Measurements from ENCODE around the gene MTO1.
"Not testable (repeated sequence)": the region's sequence is repeated elsewhere in the genome, so short reads cannot be mapped to it uniquely, and the experiment has no call there.

The MTO1 gene

GRCh38 chr6:73461537-73462350 lies at the start of gene MTO1:
MTO1 (plus strand) TSS chr6:73461737; CDS start chr6:73461855, 118 bp downstream.
- peak; percentile 95 for DNase-seq

- DNase-seq, result no peak
These were observed 48.4 kb upstream of the MTO1 start for GRCh38 chr6:73413102-73413501.

GRCh38 chr6:73418081-73418741 lies 43.3 kb upstream of the MTO1 start:
- DNase-seq, result no peak

GRCh38 chr6:73421534-73421933 lies 40.0 kb upstream of the MTO1 start:
- no peak for DNase-seq

GRCh38 chr6:73435236-73435635 lies 26.3 kb upstream of the MTO1 start:
- no peak for DNase-seq

- DNase-seq, result no peak
These were observed 18.0 kb upstream of the MTO1 start for GRCh38 chr6:73443555-73443954.

GRCh38 chr6:73451223-73452106 lies 10.1 kb upstream of the MTO1 start:
- DNase-seq, result peak; percentile 80

GRCh38 chr6:73452107-73452461 lies 9.5 kb upstream of the MTO1 start, which contains the start of gene CGAS:
CGAS (minus strand) TSS chr6:73452297; CDS start chr6:73452181, 116 bp downstream.
- DNase-seq, result no peak

- no peak for DNase-seq
These were observed 5.5 kb upstream of the MTO1 start for GRCh38 chr6:73455865-73456629.

GRCh38 chr6:73459474-73459873 lies 2.1 kb upstream of the MTO1 start:
- not testable (repeated sequence) for DNase-seq

GRCh38 chr6:73460056-73460455 lies 1.5 kb upstream of the MTO1 start:
- peak; percentile 69 for DNase-seq

- no peak for DNase-seq
These were observed 10.3 kb downstream of the MTO1 start for GRCh38 chr6:73471686-73472290.

- DNase-seq, result no peak
These were observed 15.2 kb downstream of the MTO1 start for GRCh38 chr6:73476723-73477122.

GRCh38 chr6:73477407-73477806 lies 15.9 kb downstream of the MTO1 start:
- no peak for DNase-seq

GRCh38 chr6:73481969-73482368 lies 20.4 kb downstream of the MTO1 start:
- DNase-seq, result no peak

GRCh38 chr6:73484438-73484837 lies 22.9 kb downstream of the MTO1 start:
- DNase-seq, result no peak

- DNase-seq, result no peak
These were observed 25.9 kb downstream of the MTO1 start for GRCh38 chr6:73487473-73487872.

GRCh38 chr6:73491377-73491776 lies 29.8 kb downstream of the MTO1 start:
- no peak for DNase-seq

- DNase-seq, result no peak
These were observed 36.4 kb downstream of the MTO1 start for GRCh38 chr6:73497915-73498314.

GRCh38 chr6:73503027-73503772 lies 41.7 kb downstream of the MTO1 start:
- DNase-seq, result no peak

- DNase-seq, result no peak
These were observed 42.6 kb downstream of the MTO1 start for GRCh38 chr6:73504160-73504559.
